Esophagus (tissue), 2 donors: ENCODE data around the gene EPN1. TPM values are rescaled to one million over a fixed set of nuclear protein-coding genes. Genes with fewer than 3 reads are reported as not detected.

Experiments
- H3K27ac ChIP-seq, 2 donors: one replicate each; pipeline ENCODE4 v1.5.1; 2013; ENCODE audit warnings: low read depth in 2 of 2, mild to moderate bottlenecking in 2 of 2, inconsistent platforms in 1 of 2, low read length in 1 of 2, moderate library complexity in 1 of 2
- H3K27me3 ChIP-seq, 2 donors: one replicate each; pipeline ENCODE4 v1.6.1; 2013; ENCODE audit warnings: low read length in 2 of 2, control low read depth in 1 of 2, mild to moderate bottlenecking in 1 of 2; ENCODE audit not compliant: insufficient read depth in 2 of 2, control insufficient read depth in 1 of 2
- H3K36me3 ChIP-seq, 2 donors: one replicate each; pipeline ENCODE4 v1.6.1; 2013; ENCODE audit warnings: low read length in 1 of 2; ENCODE audit not compliant: control insufficient read depth in 2 of 2, insufficient read depth in 2 of 2
- H3K4me1 ChIP-seq, 2 donors: one replicate each; pipeline ENCODE4 v1.6.1; 2013; ENCODE audit warnings: low read length in 1 of 2; ENCODE audit not compliant: control insufficient read depth in 2 of 2, insufficient read depth in 2 of 2
- H3K4me3 ChIP-seq, 2 donors: one replicate each; pipeline ENCODE4 v1.5.1; 2013; ENCODE audit warnings: low read length in 2 of 2, mild to moderate bottlenecking in 2 of 2, low read depth in 1 of 2, moderate library complexity in 1 of 2
- H3K9me3 ChIP-seq, 2 donors: one replicate each; pipeline ENCODE4 v1.6.1; 2013; ENCODE audit warnings: mild to moderate bottlenecking in 2 of 2, low read depth in 1 of 2, low read length in 1 of 2, moderate library complexity in 1 of 2; ENCODE audit not compliant: control insufficient read depth in 2 of 2, insufficient read depth in 1 of 2
- WGBS, 2 donors: extraction: QIAGEN DNeasy Blood & Tissue Kit; methylation state at CpG; one replicate each; pipeline ENCODE4 v1.1.7; 2013; 5-methylcytosine and 5-hydroxymethylcytosine counted together
- polyA plus RNA-seq, 2 donors: library from polyadenylated mRNA; stranded (reverse); fragments of 200-250 nt; gene quantifications; one replicate each; pipeline ENCODE4 v1.2.3, GENCODE V29; 2013
- donor health status: healthy with polysubstance abuse.
- donor health status: Bipolar disorder and iron deficiency.

EPN1 gene
- polyA plus RNA-seq, 2 donors: 79.1 to 83.0 TPM

DNA sequence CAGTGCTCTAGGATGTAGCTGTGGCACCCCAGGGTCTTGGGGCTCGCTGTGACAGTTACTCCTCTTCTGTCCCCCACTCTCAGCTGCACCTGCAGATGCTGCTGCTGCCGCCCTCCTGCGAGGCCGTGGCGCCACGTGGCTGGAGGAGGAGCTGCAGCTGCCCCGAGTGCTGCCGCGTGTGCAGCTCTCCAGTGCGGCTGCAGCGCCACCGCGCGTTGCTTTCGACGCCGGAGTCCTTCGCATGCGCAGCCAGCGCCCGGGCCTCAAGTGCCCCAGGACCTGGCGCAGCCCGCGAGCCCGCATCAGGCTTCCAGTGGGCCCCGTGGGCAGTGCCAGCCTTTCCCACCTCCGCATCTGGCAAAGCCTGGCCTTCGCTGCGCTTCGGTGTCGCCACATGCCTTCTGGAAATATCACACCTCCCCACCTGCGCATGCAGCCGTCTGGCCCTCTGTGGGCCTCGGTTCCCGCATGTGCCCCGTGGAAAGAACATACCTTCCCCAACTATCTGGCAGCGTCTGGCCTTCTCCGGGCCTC lies 34.9 kb upstream of the EPN1 start:
- Histone ChIP-seq H3K4me3 (peak overlapping the region; percentile 58 to 96), H3K27ac (peak overlapping the region; percentile 86 to 91), H3K36me3 (peaks cover 0 to 7% of the 10 kb centered on the region in 2 donors), H3K9me3 (no peaks in the 10 kb centered on the region), H3K4me1 (peaks cover 11 to 28% of the 10 kb centered on the region in 2 donors), H3K27me3 (no peaks in the 10 kb centered on the region)
- 13 to 21% methylated on average over 36 to 38 of the region's 38 CpGs for WGBS, 2 donors

DNA sequence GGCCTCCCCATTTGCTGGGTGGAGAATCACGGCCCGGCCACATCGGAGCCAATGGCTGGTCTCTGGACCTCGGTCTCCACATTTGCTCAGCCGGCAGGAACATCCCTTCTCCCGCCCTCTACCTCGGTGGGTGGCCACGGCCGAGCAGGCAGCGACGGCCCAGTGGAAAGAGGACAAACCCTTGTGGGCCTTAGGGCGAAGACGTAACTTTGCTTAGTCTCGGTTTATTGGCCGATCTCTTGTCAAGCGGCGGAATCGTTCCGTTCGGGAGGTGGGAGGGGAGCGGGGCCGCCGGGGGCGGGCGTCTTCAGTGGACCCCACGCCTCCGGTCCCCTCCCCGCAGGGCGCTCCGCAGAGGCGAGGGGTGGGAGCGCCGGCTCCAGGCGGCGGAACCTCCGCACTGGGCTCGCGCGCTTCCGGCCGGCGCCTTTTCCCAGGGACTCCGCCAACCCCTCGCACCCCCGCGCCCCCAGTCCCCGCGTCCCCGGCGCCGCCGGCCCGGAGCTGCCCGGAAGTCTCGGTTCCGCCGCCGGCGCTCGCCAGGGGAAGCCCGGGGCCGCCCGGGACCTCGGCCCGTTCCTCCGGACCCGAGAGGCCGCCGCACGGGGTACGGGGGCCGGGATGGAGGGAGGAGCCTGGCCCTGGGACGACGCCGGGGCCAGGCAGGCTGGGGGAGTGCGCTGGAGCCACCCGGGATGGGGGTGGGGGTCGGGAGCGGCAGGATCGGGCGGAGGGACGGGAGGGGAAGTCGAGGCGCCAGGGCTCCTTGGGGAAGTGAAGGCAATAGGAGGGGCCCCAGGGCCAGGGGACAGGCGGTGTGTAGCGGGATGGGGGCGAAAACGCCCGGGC lies 34.2 kb upstream of the EPN1 start, which contains the start of gene ZNF580:
ZNF580 (plus strand) TSS at position 426 of the 849 bp plus-strand sequence. CDS start 1,507 bp downstream, outside the sequence.
- no peaks in the 10 kb centered on the region for H3K9me3 ChIP-seq
- peak within 1 kb of the TSS; percentile 86 to 91 for H3K27ac ChIP-seq
- peaks cover 0 to 11% of the 10 kb centered on the region in 2 donors for H3K36me3 ChIP-seq
- peak within 1 kb of the TSS; percentile 58 to 96 for H3K4me3 ChIP-seq
- 1% methylated on average over 67 to 89 of the region's 89 CpGs for WGBS, 2 donors
- no peaks in the 10 kb centered on the region for H3K27me3 ChIP-seq
- peaks cover 11 to 24% of the 10 kb centered on the region in 2 donors for H3K4me1 ChIP-seq

DNA sequence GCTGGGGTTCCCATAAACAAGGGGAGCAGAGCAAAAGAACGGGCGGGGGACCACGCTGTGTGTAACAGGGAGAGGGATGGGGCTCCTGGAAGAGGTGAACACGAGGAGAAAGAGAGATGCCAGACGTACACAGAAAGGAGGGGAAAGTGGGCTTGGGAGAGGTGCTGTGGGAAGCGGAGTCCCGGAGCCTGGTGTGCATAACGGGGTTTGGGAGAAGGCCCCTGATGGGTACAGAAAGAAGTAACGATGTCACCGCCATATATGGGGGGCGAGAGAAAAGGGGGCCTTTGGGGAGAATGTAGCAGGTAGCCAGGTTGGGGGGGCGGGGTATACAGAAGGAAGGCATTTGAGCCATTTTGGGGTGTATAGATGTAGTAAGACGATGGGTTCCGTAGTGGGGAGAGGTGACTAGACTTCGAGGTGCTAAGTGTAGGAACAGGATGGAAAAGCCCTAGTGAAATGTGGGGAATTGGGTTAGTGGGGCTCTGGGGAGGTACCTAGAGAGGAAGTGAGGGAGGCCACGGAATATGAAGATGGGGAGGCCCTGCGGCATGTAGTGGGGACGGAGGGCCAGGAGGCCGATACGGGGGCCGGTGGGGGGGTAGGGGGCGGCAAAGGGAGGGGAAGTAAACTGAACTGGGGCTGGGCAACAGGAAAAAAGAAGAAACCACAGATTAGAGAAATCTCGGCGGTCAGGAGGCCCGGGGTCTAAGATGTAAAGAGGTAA lies 33.4 kb upstream of the EPN1 start:
- 1% methylated on average over 24 to 25 of the region's 25 CpGs for WGBS, 2 donors
- Histone ChIP-seq H3K9me3 (no peaks in the 10 kb centered on the region), H3K36me3 (peaks cover 0 to 11% of the 10 kb centered on the region in 2 donors), H3K27me3 (no peaks in the 10 kb centered on the region), H3K27ac (peak overlapping the region; percentile 86 to 91), H3K4me1 (peaks cover 9 to 17% of the 10 kb centered on the region in 2 donors), H3K4me3 (peak overlapping the region; percentile 62 to 96)

DNA sequence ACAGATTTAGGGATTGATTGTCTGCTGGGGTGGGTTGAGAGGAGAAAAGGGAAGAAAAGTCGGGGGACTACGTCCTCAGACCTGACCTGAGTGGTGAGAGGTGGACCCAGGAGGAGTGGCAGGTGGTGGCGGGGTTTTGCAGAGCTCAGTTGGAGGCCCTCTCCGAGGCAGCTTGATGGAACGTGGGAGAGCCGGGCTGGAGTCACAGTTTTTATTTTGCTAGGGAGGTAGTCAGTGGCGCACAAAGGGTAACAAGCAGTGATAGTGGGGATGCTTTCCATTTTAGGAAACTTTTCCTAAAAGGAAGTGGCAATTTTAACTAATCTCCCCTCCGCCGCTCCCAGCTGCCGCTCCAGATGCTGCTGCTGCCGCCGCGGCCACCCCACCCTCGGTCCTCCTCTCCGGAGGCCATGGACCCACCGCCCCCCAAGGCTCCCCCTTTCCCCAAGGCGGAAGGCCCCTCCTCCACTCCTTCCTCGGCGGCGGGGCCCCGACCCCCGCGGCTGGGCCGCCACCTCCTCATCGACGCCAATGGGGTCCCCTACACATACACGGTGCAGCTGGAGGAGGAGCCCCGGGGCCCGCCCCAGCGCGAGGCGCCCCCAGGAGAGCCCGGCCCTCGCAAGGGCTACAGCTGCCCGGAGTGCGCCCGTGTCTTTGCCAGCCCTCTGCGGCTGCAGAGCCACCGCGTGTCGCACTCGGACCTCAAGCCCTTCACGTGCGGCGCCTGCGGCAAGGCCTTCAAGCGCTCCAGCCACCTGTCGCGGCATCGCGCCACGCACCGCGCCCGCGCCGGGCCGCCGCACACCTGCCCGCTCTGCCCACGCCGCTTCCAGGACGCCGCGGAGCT lies 32.6 kb upstream of the EPN1 start:
- Histone ChIP-seq H3K4me3 (peak overlapping the region; percentile 62 to 96), H3K9me3 (no peaks in the 10 kb centered on the region), H3K4me1 (peaks cover 7 to 15% of the 10 kb centered on the region in 2 donors), H3K27me3 (no peaks in the 10 kb centered on the region), H3K27ac (peak overlapping the region; percentile 86 to 88), H3K36me3 (peaks cover 0 to 11% of the 10 kb centered on the region in 2 donors)
- 1 to 3% methylated on average over 65 of the region's 65 CpGs for WGBS, 2 donors

DNA sequence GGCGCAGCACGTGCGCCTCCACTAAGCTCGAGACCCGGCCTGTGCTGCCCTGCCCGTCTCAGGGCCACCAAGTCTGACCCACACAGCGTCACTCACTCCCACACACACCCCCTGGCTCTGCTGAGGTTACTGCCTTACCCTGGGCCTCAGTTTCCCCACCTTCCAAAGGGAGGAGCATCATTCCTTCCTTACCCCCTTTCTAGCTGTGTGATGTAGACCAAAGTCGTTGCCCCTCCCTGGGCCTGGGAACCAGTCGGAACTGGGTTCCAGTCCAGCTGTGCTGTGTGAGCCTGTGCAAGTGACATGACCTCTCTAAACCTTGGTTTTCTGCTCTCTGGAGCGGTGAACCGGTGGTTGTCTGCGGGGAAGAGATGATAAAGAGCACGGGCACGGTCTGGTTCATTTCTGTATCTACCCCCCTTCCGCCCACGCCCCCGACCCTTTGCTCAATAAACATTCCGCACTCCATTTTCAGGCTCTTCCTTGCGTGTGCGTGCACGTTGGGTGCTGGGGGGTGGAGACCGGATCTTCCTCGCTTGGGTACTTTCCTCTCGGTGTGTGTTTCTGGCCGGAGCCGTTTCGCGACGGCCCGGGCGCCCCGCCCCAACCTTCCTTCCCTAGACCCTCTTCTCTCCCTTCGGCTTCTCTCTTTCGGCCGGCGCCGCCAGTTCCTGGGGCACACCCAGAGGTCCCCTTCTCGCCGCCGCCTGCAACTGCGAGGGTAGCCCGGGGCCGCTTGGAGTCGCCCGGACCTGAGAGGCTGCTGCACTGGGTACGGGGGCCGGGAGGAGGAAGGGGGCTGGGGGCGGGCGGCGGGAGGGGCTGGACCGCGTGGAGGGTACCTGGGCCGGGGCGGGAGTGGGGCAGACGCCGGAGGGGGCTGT lies 31.8 kb upstream of the EPN1 start, which contains the start of gene ZNF581:
ZNF581 (plus strand) TSS at position 647 of the 884 bp plus-strand sequence. CDS start 923 bp downstream, outside the sequence.
- H3K4me1 ChIP-seq: peaks cover 7 to 19% of the 10 kb centered on the region in 2 donors
- H3K27ac ChIP-seq: peak within 1 kb of the TSS; percentile 86 to 88
- WGBS, 2 donors: 2% methylated on average over 55 to 56 of the region's 56 CpGs

DNA sequence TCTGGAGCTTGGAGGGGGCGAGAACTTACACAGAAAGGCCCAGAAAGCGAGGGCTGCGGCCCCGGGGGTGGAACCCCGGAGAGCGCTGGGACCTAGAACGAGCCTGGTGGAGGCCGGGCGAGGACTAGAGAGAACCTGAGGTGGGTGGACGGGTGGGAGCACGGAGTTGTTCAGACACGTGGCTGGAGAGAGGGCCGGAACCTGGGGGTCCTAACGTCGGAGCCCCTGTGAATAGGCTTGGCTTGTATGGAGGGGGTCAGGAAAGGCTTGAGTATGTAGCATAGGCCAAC lies 31.2 kb upstream of the EPN1 start:
- H3K27me3 ChIP-seq: no peaks in the 10 kb centered on the region
- H3K36me3 ChIP-seq: peaks cover 0 to 11% of the 10 kb centered on the region in 2 donors
- peak overlapping the region; percentile 72 to 88 for H3K27ac ChIP-seq
- peaks cover 7 to 25% of the 10 kb centered on the region in 2 donors for H3K4me1 ChIP-seq
- H3K9me3 ChIP-seq: no peaks in the 10 kb centered on the region
- WGBS, 2 donors: 0 to 1% methylated on average over 13 to 15 of the region's 15 CpGs
- peak overlapping the region; percentile 62 to 96 for H3K4me3 ChIP-seq

More for the DNA sequence above, 31.8 kb upstream of the EPN1 start, which contains the start of gene ZNF581:
- H3K36me3 ChIP-seq: peaks cover 0 to 11% of the 10 kb centered on the region in 2 donors
- H3K9me3 ChIP-seq: no peaks in the 10 kb centered on the region
- peak within 1 kb of the TSS; percentile 62 to 96 for H3K4me3 ChIP-seq
- no peaks in the 10 kb centered on the region for H3K27me3 ChIP-seq

DNA sequence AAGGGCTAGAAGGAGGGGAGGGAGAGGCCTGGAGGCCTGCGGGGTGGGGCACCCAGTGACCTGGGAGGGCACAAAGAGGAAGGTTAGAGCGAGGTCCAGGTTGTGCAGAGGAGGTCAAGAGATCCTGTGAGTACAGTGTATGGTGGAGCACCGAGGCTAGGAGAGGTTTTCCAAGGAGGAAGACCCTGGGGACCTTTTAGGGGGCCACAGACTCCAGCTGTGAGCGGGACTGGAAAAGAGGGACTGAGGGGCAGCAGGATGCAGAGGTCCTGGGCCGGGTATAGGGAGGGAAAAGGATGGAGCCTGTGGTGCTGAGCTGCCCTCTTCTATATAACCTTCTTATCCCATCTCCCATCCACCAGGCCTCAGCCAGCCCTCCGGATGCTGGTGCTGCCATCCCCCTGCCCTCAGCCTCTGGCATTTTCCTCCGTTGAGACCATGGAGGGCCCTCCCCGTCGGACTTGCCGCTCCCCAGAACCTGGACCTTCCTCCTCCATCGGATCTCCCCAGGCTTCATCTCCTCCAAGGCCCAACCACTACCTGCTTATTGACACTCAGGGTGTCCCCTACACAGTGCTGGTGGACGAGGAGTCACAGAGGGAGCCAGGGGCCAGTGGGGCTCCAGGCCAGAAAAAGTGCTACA lies 30.7 kb upstream of the EPN1 start:
- Histone ChIP-seq H3K27me3 (no peaks in the 10 kb centered on the region), H3K9me3 (no peaks in the 10 kb centered on the region), H3K27ac (peak overlapping the region; percentile 35 to 72), H3K4me1 (peaks cover 9 to 29% of the 10 kb centered on the region in 2 donors), H3K36me3 (peaks cover 0 to 11% of the 10 kb centered on the region in 2 donors), H3K4me3 (peak overlapping the region; percentile 62 to 96)
- 39 to 45% methylated on average over 12 of the region's 12 CpGs for WGBS, 2 donors
